ENCODE results near the gene RNGTT.

The RNGTT gene

GRCh38 chr6:88810701-88811100, 152.7 kb downstream of the RNGTT start:
- Histone ChIP-seq H2AFZ (no peak overlapping the region), H3K79me2 (peaks cover 6% of the 10 kb centered on the region), H3K27ac (no peak overlapping the region), H3K4me1 (peaks cover 33% of the 10 kb centered on the region), H3K36me3 (ENCODE audit: control insufficient read depth, insufficient read depth, low read length) (no peaks in the 10 kb centered on the region), H3K9me3 (ENCODE audit: control insufficient read depth, low read length) (no peaks in the 10 kb centered on the region), H3K4me2 (ENCODE audit: low read length) (no peak overlapping the region), H3K27me3 (ENCODE audit: control insufficient read depth, insufficient read depth, low read length) (no peaks in the 10 kb centered on the region), H3K9ac (no peak overlapping the region), H3K4me3 (ENCODE audit: low read depth, low read length) (no peak overlapping the region)
- TF ChIP-seq, protein P1, sequence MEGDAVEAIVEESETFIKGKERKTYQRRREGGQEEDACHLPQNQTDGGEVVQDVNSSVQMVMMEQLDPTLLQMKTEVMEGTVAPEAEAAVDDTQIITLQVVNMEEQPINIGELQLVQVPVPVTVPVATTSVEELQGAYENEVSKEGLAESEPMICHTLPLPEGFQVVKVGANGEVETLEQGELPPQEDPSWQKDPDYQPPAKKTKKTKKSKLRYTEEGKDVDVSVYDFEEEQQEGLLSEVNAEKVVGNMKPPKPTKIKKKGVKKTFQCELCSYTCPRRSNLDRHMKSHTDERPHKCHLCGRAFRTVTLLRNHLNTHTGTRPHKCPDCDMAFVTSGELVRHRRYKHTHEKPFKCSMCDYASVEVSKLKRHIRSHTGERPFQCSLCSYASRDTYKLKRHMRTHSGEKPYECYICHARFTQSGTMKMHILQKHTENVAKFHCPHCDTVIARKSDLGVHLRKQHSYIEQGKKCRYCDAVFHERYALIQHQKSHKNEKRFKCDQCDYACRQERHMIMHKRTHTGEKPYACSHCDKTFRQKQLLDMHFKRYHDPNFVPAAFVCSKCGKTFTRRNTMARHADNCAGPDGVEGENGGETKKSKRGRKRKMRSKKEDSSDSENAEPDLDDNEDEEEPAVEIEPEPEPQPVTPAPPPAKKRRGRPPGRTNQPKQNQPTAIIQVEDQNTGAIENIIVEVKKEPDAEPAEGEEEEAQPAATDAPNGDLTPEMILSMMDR (IDR thresholded peaks at IDR 0.05): no peak

DNA sequence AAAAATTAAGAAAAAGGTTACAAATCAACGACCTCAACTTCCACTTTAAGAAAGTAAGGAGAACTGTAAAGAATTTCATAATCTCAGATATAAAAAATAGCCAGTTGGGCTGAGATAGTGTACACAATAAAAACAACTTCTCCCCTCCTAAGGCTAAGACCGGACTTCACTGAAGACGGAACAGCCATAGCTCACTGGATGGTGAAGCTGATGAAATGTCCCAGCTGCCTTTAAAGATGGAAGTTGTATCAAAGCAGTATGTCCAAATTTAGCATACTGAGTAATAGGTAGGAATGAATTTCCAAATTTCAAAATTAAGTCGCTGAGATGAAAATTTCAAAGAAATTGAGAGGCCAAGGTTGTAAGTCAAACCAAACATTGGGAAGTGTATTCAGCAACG, 153.3 kb downstream of the RNGTT start:
- H3K4me2 ChIP-seq (ENCODE audit: low read length): no peak overlapping the region
- no peak overlapping the region for H3K9ac ChIP-seq
- no peaks in the 10 kb centered on the region for H3K9me3 ChIP-seq (ENCODE audit: control insufficient read depth, low read length)
- H3K4me3 ChIP-seq (ENCODE audit: low read depth, low read length): no peak overlapping the region
- TF ChIP-seq, protein P1 (IDR thresholded peaks at IDR 0.05): no peak
- H3K4me1 ChIP-seq: peaks cover 33% of the 10 kb centered on the region
- no peaks in the 10 kb centered on the region for H3K36me3 ChIP-seq (ENCODE audit: control insufficient read depth, insufficient read depth, low read length)
- H3K79me2 ChIP-seq: peaks cover 6% of the 10 kb centered on the region
- no peaks in the 10 kb centered on the region for H3K27me3 ChIP-seq (ENCODE audit: control insufficient read depth, insufficient read depth, low read length)
- no peak overlapping the region for H2AFZ ChIP-seq
- no peak overlapping the region for H3K27ac ChIP-seq

DNA sequence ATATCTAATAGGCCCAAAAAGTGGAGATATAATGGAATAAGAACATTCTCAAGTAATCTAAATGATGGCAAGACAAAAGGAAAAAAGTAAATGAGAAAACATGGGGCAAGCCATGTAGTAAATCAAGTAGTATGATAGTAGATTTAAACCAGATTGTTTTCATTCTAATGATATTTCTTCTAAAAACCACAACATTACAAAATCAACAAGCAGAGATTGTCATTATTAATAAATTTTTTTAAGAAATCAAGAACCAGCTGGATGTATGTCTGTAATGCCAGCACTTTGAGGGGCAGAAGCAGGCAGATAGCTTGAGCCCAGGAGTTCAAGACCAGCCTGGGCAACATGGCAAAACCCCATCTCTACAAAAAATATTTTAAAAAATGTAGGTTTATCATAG, 155.0 kb downstream of the RNGTT start:
- TF ChIP-seq, protein P1 (IDR thresholded peaks at IDR 0.05): no peak
- peaks cover 6% of the 10 kb centered on the region for H3K79me2 ChIP-seq
- no peak overlapping the region for H3K4me2 ChIP-seq (ENCODE audit: low read length)
- H3K36me3 ChIP-seq (ENCODE audit: control insufficient read depth, insufficient read depth, low read length): no peaks in the 10 kb centered on the region
- no peaks in the 10 kb centered on the region for H3K9me3 ChIP-seq (ENCODE audit: control insufficient read depth, low read length)
- H3K4me1 ChIP-seq: peaks cover 23% of the 10 kb centered on the region
- no peaks in the 10 kb centered on the region for H3K27me3 ChIP-seq (ENCODE audit: control insufficient read depth, insufficient read depth, low read length)
- H3K9ac ChIP-seq: no peak overlapping the region
- H3K27ac ChIP-seq: no peak overlapping the region
- H2AFZ ChIP-seq: no peak overlapping the region
- H3K4me3 ChIP-seq (ENCODE audit: low read depth, low read length): no peak overlapping the region

GRCh38 chr6:88807622-88808021, 155.8 kb downstream of the RNGTT start:
- no peak overlapping the region for H3K4me2 ChIP-seq (ENCODE audit: low read length)
- H3K79me2 ChIP-seq: peaks cover 7% of the 10 kb centered on the region
- H3K9me3 ChIP-seq (ENCODE audit: control insufficient read depth, low read length): no peaks in the 10 kb centered on the region
- H3K4me1 ChIP-seq: peaks cover 15% of the 10 kb centered on the region
- no peaks in the 10 kb centered on the region for H3K36me3 ChIP-seq (ENCODE audit: control insufficient read depth, insufficient read depth, low read length)
- H3K9ac ChIP-seq: no peak overlapping the region
- no peak overlapping the region for H3K27ac ChIP-seq
- no peak overlapping the region for H2AFZ ChIP-seq
- no peaks in the 10 kb centered on the region for H3K27me3 ChIP-seq (ENCODE audit: control insufficient read depth, insufficient read depth, low read length)
- TF ChIP-seq, protein P1 (IDR thresholded peaks at IDR 0.05): no peak
- H3K4me3 ChIP-seq (ENCODE audit: low read depth, low read length): no peak overlapping the region

- peaks cover 9% of the 10 kb centered on the region for H3K4me1 ChIP-seq
- H3K27me3 ChIP-seq (ENCODE audit: control insufficient read depth, insufficient read depth, low read length): no peaks in the 10 kb centered on the region
- no peak overlapping the region for H3K4me3 ChIP-seq (ENCODE audit: low read depth, low read length)
- peaks cover 9% of the 10 kb centered on the region for H3K79me2 ChIP-seq
- H3K36me3 ChIP-seq (ENCODE audit: control insufficient read depth, insufficient read depth, low read length): no peaks in the 10 kb centered on the region
- no peak overlapping the region for H3K4me2 ChIP-seq (ENCODE audit: low read length)
- H3K27ac ChIP-seq: no peak overlapping the region
- TF ChIP-seq, protein P1 (IDR thresholded peaks at IDR 0.05): no peak
- H3K9me3 ChIP-seq (ENCODE audit: control insufficient read depth, low read length): no peaks in the 10 kb centered on the region
- no peak overlapping the region for H2AFZ ChIP-seq
- H3K9ac ChIP-seq: no peak overlapping the region
These were observed 156.7 kb downstream of the RNGTT start for GRCh38 chr6:88806728-88807127.

All from parathyroid adenoma (tissue), 2 donors.